K562 (cell line): ENCODE results near the gene ADRA1B. TPM values are rescaled to one million over a fixed set of nuclear protein-coding genes. Genes with fewer than 3 reads are reported as not detected.

ENCODE experiments used
- ATAC-seq: fragments of 200-7000 bp; cut with Tn5 transposase; 3 replicates; pipeline ENCODE4 v1.9.1; 2020; ENCODE audit warnings: moderate library complexity
- Bru-seq: library from RNA; stranded (reverse); fragments of 400-500 nt; gene quantifications from one replicate; lab custom pipeline; 2021; lab: Mats Ljungman, UMichigan
- BruChase-seq, 2 experiments: library from RNA; stranded (reverse); fragments of 400-500 nt; gene quantifications; one replicate each; lab custom pipeline; 2021; lab: Mats Ljungman, UMichigan
- BruUV-seq: library from RNA; stranded (reverse); fragments of 400-500 nt; replicated peaks from 2 replicates; lab custom pipeline; 2021; lab: Mats Ljungman, UMichigan
- CTCF ChIA-PET: fragments of 300-600 bp; formaldehyde crosslinking; extraction: SDS; loops from one replicate; lab custom pipeline; 2021; ENCODE audit warnings: low intra/inter-chr PET ratio; lab: Yijun Ruan, JAX
- POLR2A ChIA-PET: fragments of 300-600, 350-650 bp; sonication (Branson Sonifier 250); formaldehyde crosslinking; extraction: SDS; loops from one replicate; lab custom pipeline; 2021; ENCODE audit warnings: antibody characterized with exemption, inconsistent platforms; lab: Yijun Ruan, JAX
- DNase-seq, 4 experiments: peaks; one replicate each; pipeline versions ENCODE4 v3.0.0 to v3.0.0-alpha.2; 2011 to 2018; ENCODE audit warnings: low spot score in 3 of 4, mixed read lengths in 3 of 4; ENCODE audit errors: extremely low read depth in 1 of 4
- FAIRE-seq: peaks from 2 replicates; lab custom pipeline; 2011; peaks lifted over from hg19 to GRCh38; lab: Jason Lieb, UNC
- H2AFZ ChIP-seq: 2 replicates; pipeline ENCODE4 v1.6.0; 2011; ENCODE audit warnings: low read depth, low read length, control low read depth, inconsistent platforms
- H3K27ac ChIP-seq: fragments of 200-600 bp; 3 replicates; pipeline ENCODE4 v1.8.0; 2011; ENCODE audit warnings: low read depth, mild to moderate bottlenecking, control low read depth, inconsistent platforms, low read length, moderate library complexity, mixed read lengths; ENCODE audit errors: extremely low read depth
- H3K27me3 ChIP-seq, 2 experiments: fragments of 300-600 bp in 1 of 2; 2 replicates in 1 of 2; 3 replicates in 1 of 2; pipeline versions ENCODE4 v1.6.0 to v1.8.0; 2011; ENCODE audit warnings: inconsistent platforms in 2 of 2, low read length in 2 of 2, mild to moderate bottlenecking in 1 of 2, mixed read lengths in 1 of 2, moderate library complexity in 1 of 2; ENCODE audit not compliant: control insufficient read depth in 2 of 2, insufficient read depth in 2 of 2
- H3K36me3 ChIP-seq: fragments of 300-600 bp; 3 replicates; pipeline ENCODE4 v1.8.0; 2011; ENCODE audit warnings: mild to moderate bottlenecking, low read length, inconsistent platforms; ENCODE audit not compliant: control insufficient read depth, insufficient read depth
- H3K4me1 ChIP-seq, 2 experiments: fragments of 200-600 bp in 1 of 2; replicated peaks in 1 of 2; 2 replicates in 1 of 2; 3 replicates in 1 of 2; pipeline versions ENCODE4 v1.5.1 to v1.8.0; 2011; ENCODE audit warnings: inconsistent platforms in 2 of 2, low read length in 2 of 2, mild to moderate bottlenecking in 1 of 2, mixed read lengths in 1 of 2, moderate library complexity in 1 of 2; ENCODE audit not compliant: control insufficient read depth in 2 of 2, insufficient read depth in 2 of 2
- H3K4me2 ChIP-seq: 2 replicates; pipeline ENCODE4 v1.6.1; 2011; ENCODE audit warnings: low read length, control low read depth, inconsistent platforms, mixed read lengths; ENCODE audit not compliant: insufficient read depth
- H3K4me3 ChIP-seq: fragments of 200-600 bp; sonication (generic), shearing (Covaris generic); 2 replicates; pipeline ENCODE4 v1.5.1; 2016; ENCODE audit warnings: control low read depth, inconsistent platforms
- H3K79me2 ChIP-seq: fragments of 200-600 bp; 3 replicates; pipeline ENCODE4 v1.8.0; 2011; ENCODE audit warnings: low read length, inconsistent platforms; ENCODE audit not compliant: control insufficient read depth, insufficient read depth
- H3K9ac ChIP-seq, 2 experiments: 2 replicates each; pipeline versions ENCODE4 v1.6.0 to v1.6.1; 2011; ENCODE audit warnings: low read depth in 2 of 2, low read length in 2 of 2, control low read depth in 1 of 2, inconsistent platforms in 1 of 2, mild to moderate bottlenecking in 1 of 2, mixed read lengths in 1 of 2; ENCODE audit not compliant: insufficient read depth in 1 of 2
- H3K9me1 ChIP-seq: one replicate; pipeline ENCODE4 v1.6.0; 2011; ENCODE audit warnings: inconsistent platforms, mild to moderate bottlenecking, low read length, moderate library complexity; ENCODE audit not compliant: control insufficient read depth, insufficient read depth
- H3K9me3 ChIP-seq: replicated peaks from 2 replicates; pipeline ENCODE4 v1.5.1; 2011; ENCODE audit warnings: low read depth, low read length, inconsistent platforms; ENCODE audit not compliant: control insufficient read depth, insufficient read depth
- H4K20me1 ChIP-seq: replicated peaks from 2 replicates; pipeline ENCODE4 v1.6.1; 2011; ENCODE audit warnings: low read length, inconsistent platforms, mixed read lengths; ENCODE audit not compliant: control insufficient read depth, insufficient read depth
- SMAD1 ChIP-seq: fragments of 150-350 bp; IDR thresholded peaks from 2 replicates; pipeline ENCODE4 v1.6.1; 2014; ENCODE audit warnings: low read length, low read depth; ENCODE audit not compliant: partially characterized antibody
- TFAP4 ChIP-seq: sonication (generic); formaldehyde crosslinking; IDR thresholded peaks from 2 replicates; pipeline ENCODE4 v1.8.0; 2022; ENCODE audit warnings: missing genetic modification reagents, mild to moderate bottlenecking, moderate library complexity, borderline replicate concordance
- ZNF354B ChIP-seq: fragments of 250-450 bp; sonication (Bioruptor Pico); IDR thresholded peaks from 2 replicates; pipeline ENCODE4 v1.4.0; 2020
- ZNF407 ChIP-seq: fragments of 450-650 bp; IDR thresholded peaks from 2 replicates; pipeline ENCODE4 v1.6.1; 2016; ENCODE audit warnings: low read depth
- WGBS: fragments of 100-300 bp; shearing (Covaris generic); methylation state at CpG from one replicate; pipeline ENCODE4 v1.1.6; 2016; ENCODE audit warnings: low coverage, mixed read lengths; ENCODE audit not compliant: insufficient coverage; ENCODE audit errors: missing lambda C conversion rate; 5-methylcytosine and 5-hydroxymethylcytosine counted together
- in situ Hi-C: fragments of 300-500 bp; cut with MboI; formaldehyde crosslinking; loops from 4 replicates; pipeline ENCODE4 v1.15.0; 2018; ENCODE audit warnings: inconsistent platforms, mixed read lengths
- intact Hi-C: fragments of 100-400 bp; cut with micrococcal nuclease; formaldehyde crosslinking; loops from 2 replicates; pipeline ENCODE4 v1.14.2; 2022
- long read RNA-seq, 3 experiments: library from polyadenylated mRNA in 2 of 3; library from RNA in 1 of 3; unstranded in 2 of 3; stranded (forward) in 1 of 3; transcript quantifications; one replicate each; pipeline ENCODE4 v2.0.0, GENCODE V29; 2019 to 2022
- polyA minus RNA-seq, 3 experiments: library from RNA; depleted of rRNA, polyadenylated mRNA; stranded (reverse); fragments of >200 nt; gene quantifications; 2 replicates each; pipeline ENCODE4 v1.2.3, GENCODE V29; 2011
- polyA plus RNA-seq, 8 experiments: library from polyadenylated mRNA; depleted of rRNA in 4 of 8; stranded (reverse) in 5 of 8; unstranded in 3 of 8; fragments of >200 nt; fragmentation: Nextera tagmentation in 2 of 8; fragmentation: Illumina TruSeq in 1 of 8; extraction: Ambion mirVana in 2 of 8; extraction: Trizol in 1 of 8; gene quantifications; 2 replicates each; pipeline versions ENCODE4 v1.2.1 to v1.2.3, GENCODE V29; 2011 to 2014; ENCODE audit warnings: inconsistent platforms in 1 of 8, missing spikeins in 1 of 8
- total RNA-seq, 7 experiments: library from RNA; depleted of rRNA in 6 of 7; stranded (reverse); fragments of >200 nt in 6 of 7; fragmentation: Illumina TruSeq in 2 of 7; extraction: Trizol in 2 of 7; gene quantifications; 2 replicates each; pipeline versions ENCODE4 v1.2.1 to v1.2.3, GENCODE V29; 2011 to 2021; ENCODE audit warnings: low replicate concordance in 1 of 7

ADRA1B gene
- not detected in 2 replicates for total RNA-seq (2011; cell fraction: chromatin; rRNA removed; ENCODE audit: low replicate concordance)
- not detected in 2 replicates for total RNA-seq (2011; cell fraction: nucleolus; rRNA removed)
- total RNA-seq (2011; cell fraction: nucleoplasm; rRNA removed) = not detected in 2 replicates
- not detected in 2 replicates for total RNA-seq (2014; rRNA removed)
- total RNA-seq (2014; rRNA removed; fragmentation: Illumina TruSeq; extraction: Trizol) = not detected in 2 replicates
- not detected in 2 replicates for total RNA-seq (2015; rRNA removed; fragmentation: Illumina TruSeq; extraction: Trizol)
- not detected in 2 replicates for total RNA-seq (2021)
- not detected in 2 replicates for polyA plus RNA-seq (2011; rRNA removed)
- polyA plus RNA-seq (2011; cell fraction: cytosol; rRNA removed) = not detected in 2 replicates
- polyA plus RNA-seq (2011; cell fraction: nucleus; rRNA removed) = not detected in 2 replicates
- polyA plus RNA-seq (2012) = 0.18 TPM in 1 of 2 replicates, not detected in the other
- not detected in 2 replicates for polyA plus RNA-seq (2014; fragmentation: Illumina TruSeq; extraction: Trizol)
- not detected for polyA plus RNA-seq (2014; fragmentation: Nextera tagmentation; extraction: Ambion mirVana)
- not detected in 2 replicates for polyA plus RNA-seq (2014; rRNA removed)
- polyA minus RNA-seq (2011; rRNA and poly(A)+ RNA removed) = not detected in 2 replicates
- polyA minus RNA-seq (2011; cell fraction: cytosol; rRNA and poly(A)+ RNA removed) = not detected in 2 replicates
- polyA minus RNA-seq (2011; cell fraction: nucleus; rRNA and poly(A)+ RNA removed) = not detected in 2 replicates
- Bru-seq, nascent RNA = not detected
- not detected for BruChase-seq, experiment 1, labeled RNA remaining after a 2-hour chase
- not detected for BruChase-seq, experiment 2, labeled RNA remaining after a 6-hour chase
- long read RNA-seq, experiment 1 = 0 reads
- long read RNA-seq, experiment 2 = 0 reads
- long read RNA-seq, experiment 3 = 0 reads

GRCh38 chr5:159915904-159916840 is at the start of gene ADRA1B:
ADRA1B (plus strand) TSS chr5:159916482; CDS start chr5:159916906, 424 bp downstream.
- peaks cover 0 to 4% of the 10 kb centered on the region in 2 experiments; a peak in 1 of 5 replicates for H3K4me1 ChIP-seq
- H3K9me3 ChIP-seq = no peaks in the 10 kb centered on the region
- no peak for FAIRE-seq
- H3K27ac ChIP-seq = no peak within 1 kb of the TSS
- no peak within 1 kb of the TSS for H3K9ac ChIP-seq
- BruUV-seq = no TSS peak
- no peaks in the 10 kb centered on the region for H3K36me3 ChIP-seq
- in situ Hi-C loops (no loop called here), intact Hi-C loops (loop anchor here (5.0 to 10.0 kb wide), 3 partner anchors 399 to 581 kb away; partner anchors contain the start of gene IL12B)
- peak; percentile 21 to 77 (median 67) for DNase-seq
- H4K20me1 ChIP-seq = no peaks in the 10 kb centered on the region
- peaks cover 13 to 34% of the 10 kb centered on the region in 2 experiments; a peak in 3 of 5 replicates for H3K27me3 ChIP-seq
- POLR2A ChIA-PET = interaction anchor here (0.6 kb wide), 1 partner anchor 34 kb away, joined by 3 read pairs; no protein-coding TSS in a partner anchor
- CTCF ChIA-PET = interaction anchor here (0.6 kb wide), 1 partner anchor 270 kb away, joined by 4 read pairs; no protein-coding TSS in a partner anchor
- no peaks in the 10 kb centered on the region for H3K79me2 ChIP-seq
- ATAC-seq = peak; percentile 94
- 10% methylated on average over 35 of the region's 81 CpGs for WGBS
- no peak within 1 kb of the TSS for H3K4me3 ChIP-seq
- H3K9me1 ChIP-seq = no peaks in the 10 kb centered on the region
- no peak within 1 kb of the TSS for H2AFZ ChIP-seq
- H3K4me2 ChIP-seq = no peak within 1 kb of the TSS
- TF ChIP-seq ZNF354B (CRISPR knock-in tag) = no peak
- TF ChIP-seq ZNF407 = no peak
- TF ChIP-seq TFAP4 (CRISPR knock-in tag) = no peak
- no peak for TF ChIP-seq SMAD1
